ENCODE measurements around the gene MC3R.

GRCh38 chr20:56273491-56273890 lies 25.0 kb downstream of the MC3R start:
- TF ChIP-seq TAF1 (IDR thresholded peaks at IDR 0.05; ENCODE audit: borderline replicate concordance, insufficient read depth, low read length) (no peak), SIN3A (IDR thresholded peaks at IDR 0.05; ENCODE audit: borderline replicate concordance, insufficient read depth, low read length) (no peak)
- TF ChIP-seq, protein P1, sequence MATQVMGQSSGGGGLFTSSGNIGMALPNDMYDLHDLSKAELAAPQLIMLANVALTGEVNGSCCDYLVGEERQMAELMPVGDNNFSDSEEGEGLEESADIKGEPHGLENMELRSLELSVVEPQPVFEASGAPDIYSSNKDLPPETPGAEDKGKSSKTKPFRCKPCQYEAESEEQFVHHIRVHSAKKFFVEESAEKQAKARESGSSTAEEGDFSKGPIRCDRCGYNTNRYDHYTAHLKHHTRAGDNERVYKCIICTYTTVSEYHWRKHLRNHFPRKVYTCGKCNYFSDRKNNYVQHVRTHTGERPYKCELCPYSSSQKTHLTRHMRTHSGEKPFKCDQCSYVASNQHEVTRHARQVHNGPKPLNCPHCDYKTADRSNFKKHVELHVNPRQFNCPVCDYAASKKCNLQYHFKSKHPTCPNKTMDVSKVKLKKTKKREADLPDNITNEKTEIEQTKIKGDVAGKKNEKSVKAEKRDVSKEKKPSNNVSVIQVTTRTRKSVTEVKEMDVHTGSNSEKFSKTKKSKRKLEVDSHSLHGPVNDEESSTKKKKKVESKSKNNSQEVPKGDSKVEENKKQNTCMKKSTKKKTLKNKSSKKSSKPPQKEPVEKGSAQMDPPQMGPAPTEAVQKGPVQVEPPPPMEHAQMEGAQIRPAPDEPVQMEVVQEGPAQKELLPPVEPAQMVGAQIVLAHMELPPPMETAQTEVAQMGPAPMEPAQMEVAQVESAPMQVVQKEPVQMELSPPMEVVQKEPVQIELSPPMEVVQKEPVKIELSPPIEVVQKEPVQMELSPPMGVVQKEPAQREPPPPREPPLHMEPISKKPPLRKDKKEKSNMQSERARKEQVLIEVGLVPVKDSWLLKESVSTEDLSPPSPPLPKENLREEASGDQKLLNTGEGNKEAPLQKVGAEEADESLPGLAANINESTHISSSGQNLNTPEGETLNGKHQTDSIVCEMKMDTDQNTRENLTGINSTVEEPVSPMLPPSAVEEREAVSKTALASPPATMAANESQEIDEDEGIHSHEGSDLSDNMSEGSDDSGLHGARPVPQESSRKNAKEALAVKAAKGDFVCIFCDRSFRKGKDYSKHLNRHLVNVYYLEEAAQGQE (IDR thresholded peaks at IDR 0.05; ENCODE audit: insufficient read depth in 1 of 2, low read depth in 2 of 2, low read length in 2 of 2), result no peak
